Mesenteric fat pad (tissue), 1 donor: ENCODE measurements around the gene PPIP5K1. TPM values are rescaled to one million over a fixed set of nuclear protein-coding genes. Genes with fewer than 3 reads are reported as not detected.

ENCODE experiments used
- DNase-seq: peaks from one replicate; pipeline ENCODE4 v3.0.0-alpha.2; 2020; ENCODE audit warnings: low spot score
- total RNA-seq: library from RNA; stranded (reverse); fragmentation: NEBNext Ultra II Directional; extraction: Animal tissue kit (Norgen Biotek cat#: 25700); gene quantifications from one replicate; pipeline ENCODE4 v1.2.1, GENCODE V29; 2021
- donor health status: DM: yes; HTN: yes; CAD: no.

PPIP5K1 gene
- total RNA-seq, 1 donor from 2014 or later = 63.5 TPM

DNA sequence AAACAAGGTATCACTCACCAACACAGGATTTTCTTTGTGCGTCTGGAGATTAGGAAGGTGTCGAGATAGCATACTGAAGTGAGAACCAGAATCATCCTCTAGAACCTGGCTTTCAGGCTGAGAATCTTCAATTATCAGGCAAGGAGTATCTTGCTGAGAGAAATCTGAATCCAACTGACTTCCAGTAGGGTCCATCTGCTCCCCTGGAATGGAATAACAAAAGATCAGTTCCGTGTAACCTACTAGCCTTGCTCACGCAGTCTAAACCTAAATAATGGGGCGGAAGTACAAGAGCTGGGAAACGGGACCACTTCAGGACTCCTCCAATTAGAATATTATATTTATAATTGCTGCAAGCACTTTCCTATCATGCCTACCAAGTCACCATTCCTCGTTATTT lies 97.7 kb downstream of the PPIP5K1 start:
- no peak for DNase-seq

DNA sequence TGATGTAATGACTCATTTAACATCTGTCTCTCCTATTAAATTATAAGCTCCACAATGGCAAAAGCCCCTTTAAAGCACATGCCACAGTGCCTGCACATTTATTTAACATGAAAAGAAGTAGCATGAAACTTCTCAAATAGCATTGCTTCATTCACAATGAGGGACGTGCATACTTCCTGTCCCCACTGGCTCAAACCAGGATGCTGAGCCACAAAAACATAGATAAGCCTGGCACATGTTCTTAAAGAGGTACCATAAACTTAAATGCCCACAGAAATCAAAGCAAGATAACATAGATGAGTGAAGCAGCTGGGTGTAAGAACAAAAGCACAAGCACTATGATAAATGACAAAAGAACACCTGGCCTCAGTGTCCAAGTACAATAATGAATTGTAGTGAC lies 100.8 kb downstream of the PPIP5K1 start:
- no peak for DNase-seq

DNA sequence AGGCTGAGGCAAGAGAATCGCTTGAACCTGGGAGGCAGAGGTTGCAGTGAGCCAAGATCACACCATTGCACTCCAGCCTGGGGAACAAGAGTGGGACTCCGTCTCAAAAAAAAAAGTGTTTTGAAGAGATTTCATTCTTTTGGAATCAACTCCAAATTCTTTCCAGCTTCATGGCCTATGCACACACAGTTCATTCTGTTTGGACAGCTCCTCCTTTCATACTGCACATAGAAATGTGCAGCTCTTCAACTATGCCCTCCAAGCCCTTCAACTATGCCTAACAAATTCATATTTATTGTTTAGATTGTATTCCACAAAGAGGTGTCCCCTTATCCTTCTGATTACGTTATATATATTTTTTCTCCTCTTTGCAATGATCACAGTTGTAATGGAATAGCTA lies 101.2 kb downstream of the PPIP5K1 start:
- no peak for DNase-seq

DNA sequence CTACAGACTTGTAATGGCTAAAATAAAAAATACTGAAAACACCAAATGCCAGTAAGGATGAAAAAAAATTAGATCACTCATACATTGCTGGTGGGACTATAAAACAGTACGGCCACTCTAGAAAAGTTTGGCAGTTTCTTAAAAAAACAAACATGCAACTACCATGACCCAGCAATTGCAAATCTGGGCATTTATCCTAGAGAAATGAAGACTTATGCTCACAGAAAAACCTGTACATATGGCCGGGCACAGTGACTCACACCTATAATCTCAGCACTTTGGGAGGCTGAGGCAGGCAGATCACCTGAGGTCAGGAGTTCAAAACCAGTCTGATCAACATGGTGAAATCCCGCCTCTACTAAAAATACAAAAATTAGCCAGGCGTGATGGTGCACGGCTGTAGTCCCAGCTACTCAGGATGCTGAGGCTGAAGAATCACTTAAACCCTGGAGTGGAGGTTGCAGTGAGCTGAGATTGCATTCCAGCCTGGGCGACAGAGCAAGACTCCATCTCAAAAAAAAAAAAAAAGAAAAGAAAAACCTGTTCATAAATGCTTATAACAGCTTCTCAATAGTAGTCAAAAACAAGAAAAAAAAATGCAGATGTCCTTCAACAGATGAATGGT lies 102.6 kb downstream of the PPIP5K1 start:
- no peak for DNase-seq

DNA sequence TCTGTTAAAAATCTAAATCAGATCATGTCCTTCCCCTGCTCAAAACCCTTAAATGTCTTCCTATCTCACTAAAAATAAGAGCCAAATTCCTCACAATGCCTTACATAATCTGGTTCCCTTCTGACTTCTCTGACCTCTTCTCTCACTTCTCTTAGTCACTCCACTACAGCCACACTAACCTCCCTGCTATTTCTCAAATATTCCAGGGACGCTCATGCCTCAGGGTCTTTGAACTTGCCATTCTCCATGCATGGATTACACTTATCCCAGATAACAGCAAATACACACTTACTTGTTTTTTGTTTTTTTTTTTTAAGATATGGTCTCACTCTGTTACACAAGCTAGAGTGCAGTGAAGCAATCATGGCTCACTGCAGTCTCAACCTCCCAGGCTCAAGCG lies 105.6 kb downstream of the PPIP5K1 start:
- no peak for DNase-seq

Other genes starting within 250 kb of the PPIP5K1 start
- 24.3 TPM for gene ZSCAN29, start 219.2 kb downstream of the PPIP5K1 start, total RNA-seq
- gene TUBGCP4, start 219.1 kb downstream of the PPIP5K1 start, total RNA-seq = 13.5 TPM
- gene TP53BP1, start 97.1 kb downstream of the PPIP5K1 start, total RNA-seq = 44.8 TPM
- gene MAP1A, start 72.6 kb downstream of the PPIP5K1 start, total RNA-seq = 13.8 TPM
- gene CKMT1B, start 3.8 kb upstream of the PPIP5K1 start, total RNA-seq = 2.2 TPM
- gene STRC, start 28.6 kb upstream of the PPIP5K1 start, total RNA-seq = 0.10 TPM
- gene CATSPER2, start 58.6 kb upstream of the PPIP5K1 start, total RNA-seq = 5.2 TPM
- gene CKMT1A, start 103.7 kb upstream of the PPIP5K1 start, total RNA-seq = 2.6 TPM
- 295 TPM for gene PDIA3, start 156.2 kb upstream of the PPIP5K1 start, total RNA-seq
- gene ELL3, start 186.8 kb upstream of the PPIP5K1 start, total RNA-seq = 2.0 TPM
- gene SERF2, start 202.1 kb upstream of the PPIP5K1 start, total RNA-seq = 932 TPM
- 0.22 TPM for gene SERINC4, start 210.0 kb upstream of the PPIP5K1 start, total RNA-seq
- 18.0 TPM for gene HYPK, start 210.4 kb upstream of the PPIP5K1 start, total RNA-seq
- gene MFAP1, start 234.5 kb upstream of the PPIP5K1 start, total RNA-seq = 17.9 TPM
- 2.2 TPM for gene WDR76, start 236.8 kb upstream of the PPIP5K1 start, total RNA-seq